Measurements from ENCODE around the gene NPEPL1.

DNA sequence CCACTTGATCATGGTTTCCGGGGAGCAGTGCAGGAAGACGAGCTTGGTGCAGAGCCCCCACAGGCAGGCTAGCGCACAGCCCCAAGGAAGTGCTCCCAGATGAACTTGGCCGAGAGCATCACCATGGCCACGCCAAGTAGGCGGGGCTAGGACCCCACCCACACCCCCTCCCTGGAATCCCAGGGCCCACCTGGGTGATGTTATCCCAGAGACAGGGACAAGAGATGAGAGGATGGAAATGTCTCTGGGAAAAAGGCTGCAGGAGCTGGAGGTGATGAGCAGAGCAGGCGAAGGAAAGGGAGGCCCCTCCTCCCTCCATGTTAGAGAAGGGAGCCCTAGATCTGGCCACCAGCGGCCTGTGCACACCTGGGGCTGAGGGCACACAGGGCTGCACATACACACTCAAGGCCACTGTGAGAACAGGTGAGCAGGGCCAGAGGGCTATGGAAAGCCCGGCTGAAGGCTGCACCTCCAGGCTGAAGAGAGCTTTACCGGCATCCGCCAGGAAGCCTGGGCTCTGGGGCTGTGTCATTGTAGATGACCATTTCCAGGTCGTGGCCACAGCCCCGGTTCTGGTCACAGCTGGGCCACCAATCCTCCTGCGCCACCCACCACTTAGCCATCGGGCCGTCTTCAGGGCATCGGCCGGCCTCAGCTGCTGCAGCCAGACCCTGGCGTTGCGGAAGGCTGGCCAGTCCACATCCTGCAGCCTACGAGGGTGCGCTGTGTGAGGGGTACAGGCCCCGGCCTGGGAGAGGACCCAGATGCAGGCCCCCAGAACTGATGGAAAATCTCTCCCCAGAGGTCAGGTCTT, 24.9 kb downstream of the NPEPL1 start:
- TF ChIP-seq, protein P1, sequence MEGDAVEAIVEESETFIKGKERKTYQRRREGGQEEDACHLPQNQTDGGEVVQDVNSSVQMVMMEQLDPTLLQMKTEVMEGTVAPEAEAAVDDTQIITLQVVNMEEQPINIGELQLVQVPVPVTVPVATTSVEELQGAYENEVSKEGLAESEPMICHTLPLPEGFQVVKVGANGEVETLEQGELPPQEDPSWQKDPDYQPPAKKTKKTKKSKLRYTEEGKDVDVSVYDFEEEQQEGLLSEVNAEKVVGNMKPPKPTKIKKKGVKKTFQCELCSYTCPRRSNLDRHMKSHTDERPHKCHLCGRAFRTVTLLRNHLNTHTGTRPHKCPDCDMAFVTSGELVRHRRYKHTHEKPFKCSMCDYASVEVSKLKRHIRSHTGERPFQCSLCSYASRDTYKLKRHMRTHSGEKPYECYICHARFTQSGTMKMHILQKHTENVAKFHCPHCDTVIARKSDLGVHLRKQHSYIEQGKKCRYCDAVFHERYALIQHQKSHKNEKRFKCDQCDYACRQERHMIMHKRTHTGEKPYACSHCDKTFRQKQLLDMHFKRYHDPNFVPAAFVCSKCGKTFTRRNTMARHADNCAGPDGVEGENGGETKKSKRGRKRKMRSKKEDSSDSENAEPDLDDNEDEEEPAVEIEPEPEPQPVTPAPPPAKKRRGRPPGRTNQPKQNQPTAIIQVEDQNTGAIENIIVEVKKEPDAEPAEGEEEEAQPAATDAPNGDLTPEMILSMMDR (IDR thresholded peaks at IDR 0.05): no peak
- TF ChIP-seq POLR2A (IDR thresholded peaks at IDR 0.05): no peak
